WTC11 (cell line): ENCODE results near the gene CPT2.

Source experiments
- CTCF ChIP-seq: fragments of 200-600 bp; IDR thresholded peaks from 2 replicates; pipeline ENCODE4 v1.8.0; 2022; ENCODE audit warnings: antibody characterized with exemption
- GABPB1 ChIP-seq: sonication (generic); formaldehyde crosslinking; IDR thresholded peaks from 2 replicates; pipeline ENCODE4 v1.8.1; 2023; ENCODE audit warnings: mild to moderate bottlenecking, missing genetic modification reagents
- HMGXB4 ChIP-seq: sonication (generic); formaldehyde crosslinking; IDR thresholded peaks from 2 replicates; pipeline ENCODE4 v1.8.1; 2023; ENCODE audit warnings: mild to moderate bottlenecking, moderate library complexity, missing genetic modification reagents
- IRF1 ChIP-seq: sonication (generic); formaldehyde crosslinking; IDR thresholded peaks from 2 replicates; pipeline ENCODE4 v1.8.0; 2023; ENCODE audit warnings: missing genetic modification reagents
- MYBL2 ChIP-seq: sonication (generic); formaldehyde crosslinking; IDR thresholded peaks from 2 replicates; pipeline ENCODE4 v1.8.1; 2023; ENCODE audit warnings: mild to moderate bottlenecking, moderate library complexity, missing genetic modification reagents
- STAT6 ChIP-seq: sonication (generic); formaldehyde crosslinking; conservative IDR thresholded peaks from 2 replicates; pipeline ENCODE4 v1.8.1; 2023; ENCODE audit warnings: mild to moderate bottlenecking, low read depth, missing genetic modification reagents, moderate library complexity
- ZBTB21 ChIP-seq: sonication (generic); formaldehyde crosslinking; IDR thresholded peaks from 2 replicates; pipeline ENCODE4 v1.8.1; 2023; ENCODE audit warnings: mild to moderate bottlenecking, missing genetic modification reagents, borderline replicate concordance
- ZNF425 ChIP-seq: fragments of 250-450 bp; sonication (Bioruptor Pico); conservative IDR thresholded peaks from 2 replicates; pipeline ENCODE4 v1.9.0; 2021; ENCODE audit warnings: mild to moderate bottlenecking

- no peak for TF ChIP-seq STAT6 (CRISPR knock-in tag)
- no peak for TF ChIP-seq CTCF
- no peak for TF ChIP-seq MYBL2 (CRISPR knock-in tag)
- TF ChIP-seq ZNF425 = no peak
- TF ChIP-seq ZBTB21 = no peak
- TF ChIP-seq IRF1 (CRISPR knock-in tag) = no peak
- TF ChIP-seq HMGXB4 (CRISPR knock-in tag) = no peak
- no peak for TF ChIP-seq GABPB1
These were observed 6.4 kb upstream of the CPT2 start for GRCh38 chr1:53190210-53190611.
